GM12872 (cell line): ENCODE data around the gene C1QTNF1.
A peak's percentile ranks its signal among the peaks of the same experiment; 100 is the strongest.

Experiments
- CTCF ChIP-seq: IDR thresholded peaks from 3 replicates; pipeline ENCODE4 v1.5.1; 2011; ENCODE audit warnings: low read depth, mild to moderate bottlenecking, low read length, moderate library complexity; ENCODE audit not compliant: insufficient read depth

The C1QTNF1 gene

GRCh38 chr17:79023886-79024771, at the start of gene C1QTNF1:
TSS of gene C1QTNF1 (plus strand) at chr17:79024169. CDS start at chr17:79043969, 19,800 bp downstream.
- TF ChIP-seq CTCF: peak; percentile 9; the same call in 1 of the 3 replicates

GRCh38 chr17:78974635-78975591, 49.1 kb upstream of the C1QTNF1 start:
- TF ChIP-seq CTCF: no peak

GRCh38 chr17:78976907-78977680, 46.9 kb upstream of the C1QTNF1 start:
- no peak for TF ChIP-seq CTCF

GRCh38 chr17:78977681-78977943, 46.4 kb upstream of the C1QTNF1 start:
- no peak for TF ChIP-seq CTCF

- TF ChIP-seq CTCF: no peak
These were observed 45.7 kb upstream of the C1QTNF1 start for GRCh38 chr17:78977997-78978973.

- TF ChIP-seq CTCF: no peak
These were observed 44.0 kb upstream of the C1QTNF1 start, which contains the start of gene LGALS3BP for GRCh38 chr17:78979780-78980623. TSS of gene LGALS3BP (minus strand) at chr17:78979923. CDS start at chr17:78977191, 2,732 bp downstream.
